ENCODE results near the gene ACKR2. TPM values are rescaled to one million over a fixed set of nuclear protein-coding genes. Genes with fewer than 3 reads are reported as not detected.

Gene ACKR2
- total and polyA plus RNA-seq, 2 donors = 5.7 to 6.8 TPM

GRCh38 chr3:42886294-42886822 is 77.1 kb downstream of the ACKR2 start:
- H3K27ac ChIP-seq (ENCODE audit: low read depth) = no peak overlapping the region
- no peak overlapping the region for H3K4me3 ChIP-seq (ENCODE audit: low read depth, low read length)
- H3K36me3 ChIP-seq (ENCODE audit: insufficient read depth) = no peaks in the 10 kb centered on the region
- WGBS = 60% methylated on average over 1 of the region's 1 CpG
- H3K4me1 ChIP-seq (ENCODE audit: insufficient read depth) = no peaks in the 10 kb centered on the region
- DNase-seq (ENCODE audit: extremely low spot score) = no peak

GRCh38 chr3:42887084-42887483 is 77.8 kb downstream of the ACKR2 start:
- Histone ChIP-seq H3K4me3 (ENCODE audit: low read depth, low read length) (no peak overlapping the region), H3K4me1 (ENCODE audit: insufficient read depth) (no peaks in the 10 kb centered on the region), H3K36me3 (ENCODE audit: insufficient read depth) (no peaks in the 10 kb centered on the region), H3K27ac (ENCODE audit: low read depth) (no peak overlapping the region)
- no peak for DNase-seq (ENCODE audit: extremely low spot score)
- WGBS = 81% methylated on average over 3 of the region's 3 CpGs

DNA sequence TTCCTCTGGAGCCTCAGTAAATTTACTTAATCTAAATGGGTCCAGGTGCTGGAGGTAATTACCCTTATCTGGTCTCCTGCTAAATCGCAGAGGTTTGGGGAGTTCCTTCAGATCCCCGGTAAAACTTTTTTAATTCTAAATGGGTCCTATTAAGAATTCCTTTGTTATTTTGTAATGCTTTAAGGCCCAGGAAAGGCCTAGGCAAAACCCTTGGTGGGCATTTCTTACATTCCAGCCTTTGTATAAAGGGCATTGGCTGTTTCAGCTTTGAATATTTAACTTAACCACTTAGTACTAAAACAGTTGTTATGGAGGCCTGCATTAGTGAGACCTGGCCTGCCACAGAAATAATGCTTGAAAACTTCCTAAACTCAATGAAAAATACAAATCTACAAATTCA is 81.8 kb downstream of the ACKR2 start:
- 52% methylated on average over 2 of the region's 2 CpGs for WGBS

GRCh38 chr3:42892169-42892568 is 82.9 kb downstream of the ACKR2 start:
- H3K4me3 ChIP-seq (ENCODE audit: low read depth, low read length) = no peak overlapping the region
- WGBS = 84% methylated on average over 1 of the region's 1 CpG
- DNase-seq (ENCODE audit: extremely low spot score) = no peak
- H3K27ac ChIP-seq (ENCODE audit: low read depth) = no peak overlapping the region
- no peaks in the 10 kb centered on the region for H3K4me1 ChIP-seq (ENCODE audit: insufficient read depth)
- no peaks in the 10 kb centered on the region for H3K36me3 ChIP-seq (ENCODE audit: insufficient read depth)

More for the DNA sequence above, 81.8 kb downstream of the ACKR2 start:
- no peak for DNase-seq (ENCODE audit: extremely low spot score)
- Histone ChIP-seq H3K27ac (ENCODE audit: low read depth) (no peak overlapping the region), H3K4me1 (ENCODE audit: insufficient read depth) (no peaks in the 10 kb centered on the region), H3K4me3 (ENCODE audit: low read depth, low read length) (no peak overlapping the region), H3K36me3 (ENCODE audit: insufficient read depth) (no peaks in the 10 kb centered on the region)

- no peak overlapping the region for H3K4me3 ChIP-seq (ENCODE audit: low read depth, low read length)
- H3K4me1 ChIP-seq (ENCODE audit: insufficient read depth) = no peaks in the 10 kb centered on the region
- DNase-seq (ENCODE audit: extremely low spot score) = no peak
- no peak overlapping the region for H3K27ac ChIP-seq (ENCODE audit: low read depth)
- no peaks in the 10 kb centered on the region for H3K36me3 ChIP-seq (ENCODE audit: insufficient read depth)
- WGBS = 84% methylated on average over 1 of the region's 1 CpG
Observed at GRCh38 chr3:42892807-42893206, 83.6 kb downstream of the ACKR2 start.

GRCh38 chr3:42894698-42895579 is 85.7 kb downstream of the ACKR2 start:
- 76% methylated on average over 3 of the region's 3 CpGs for WGBS
- DNase-seq (ENCODE audit: extremely low spot score) = no peak
- Histone ChIP-seq H3K36me3 (ENCODE audit: insufficient read depth) (no peaks in the 10 kb centered on the region), H3K4me1 (ENCODE audit: insufficient read depth) (no peaks in the 10 kb centered on the region), H3K27ac (ENCODE audit: low read depth) (no peak overlapping the region), H3K4me3 (ENCODE audit: low read depth, low read length) (no peak overlapping the region)

DNA sequence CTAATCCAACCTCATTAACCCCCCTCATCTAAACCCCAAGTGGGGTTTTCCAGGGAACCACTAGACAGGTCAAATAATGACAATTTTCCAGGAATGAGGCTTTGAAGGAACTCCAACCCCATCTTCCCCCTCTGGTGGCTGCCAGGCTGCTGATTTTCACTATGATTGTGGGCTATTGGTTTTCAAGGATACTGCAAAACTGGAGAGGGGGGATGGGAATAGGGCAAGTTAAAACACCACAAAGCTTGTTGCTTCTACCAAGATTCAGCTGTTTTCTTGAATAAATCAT is 86.3 kb downstream of the ACKR2 start:
- DNase-seq (ENCODE audit: extremely low spot score) = no peak
- Histone ChIP-seq H3K36me3 (ENCODE audit: insufficient read depth) (no peaks in the 10 kb centered on the region), H3K4me1 (ENCODE audit: insufficient read depth) (no peaks in the 10 kb centered on the region), H3K4me3 (ENCODE audit: low read depth, low read length) (no peak overlapping the region), H3K27ac (ENCODE audit: low read depth) (no peak overlapping the region)

DNA sequence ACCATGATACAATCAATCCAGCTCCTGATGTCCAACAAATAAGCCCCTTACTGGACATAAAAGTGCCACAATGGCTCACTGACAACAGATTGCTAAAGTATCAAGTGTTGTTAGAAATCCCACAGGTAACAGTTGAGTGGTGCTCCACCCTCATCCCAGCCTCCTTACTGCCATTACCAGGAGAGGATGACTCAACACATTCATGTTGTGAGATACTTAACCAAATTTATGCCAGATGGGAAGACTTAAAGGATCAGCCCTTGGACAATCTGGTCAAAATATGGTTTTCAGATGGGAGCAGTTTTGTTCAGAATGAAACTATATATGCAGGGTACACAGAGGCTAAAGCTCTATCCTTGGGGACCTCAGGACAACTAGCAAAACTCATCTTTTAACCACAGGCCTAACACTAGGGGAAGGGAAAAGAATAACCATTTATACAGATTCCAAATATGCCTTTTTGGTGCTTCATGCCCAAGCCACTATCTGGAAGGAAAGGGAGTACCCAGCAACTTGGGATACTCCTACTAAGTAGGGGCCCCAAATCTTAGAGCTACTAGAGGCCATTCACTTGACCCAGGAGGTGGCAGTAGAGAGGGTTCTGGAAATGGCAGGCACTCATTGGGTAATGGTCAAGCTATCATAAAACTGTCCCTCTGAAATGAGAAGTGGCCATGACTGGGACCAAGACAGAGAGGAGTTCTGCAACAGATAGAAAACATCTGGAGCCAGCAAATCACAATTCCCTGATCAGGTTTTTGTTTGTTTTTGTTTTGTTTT is 89.8 kb downstream of the ACKR2 start:
- Histone ChIP-seq H3K27ac (ENCODE audit: low read depth) (no peak overlapping the region), H3K4me3 (ENCODE audit: low read depth, low read length) (no peak overlapping the region), H3K36me3 (ENCODE audit: insufficient read depth) (no peaks in the 10 kb centered on the region), H3K4me1 (ENCODE audit: insufficient read depth) (no peaks in the 10 kb centered on the region)
- DNase-seq (ENCODE audit: extremely low spot score) = no peak

- WGBS = 67% methylated on average over 8 of the region's 8 CpGs
- DNase-seq (ENCODE audit: extremely low spot score) = no peak
- no peak overlapping the region for H3K4me3 ChIP-seq (ENCODE audit: low read depth, low read length)
- no peak overlapping the region for H3K27ac ChIP-seq (ENCODE audit: low read depth)
- H3K4me1 ChIP-seq (ENCODE audit: insufficient read depth) = no peaks in the 10 kb centered on the region
- H3K36me3 ChIP-seq (ENCODE audit: insufficient read depth) = no peaks in the 10 kb centered on the region
Observed at GRCh38 chr3:42900226-42901072, 91.2 kb downstream of the ACKR2 start.

DNA sequence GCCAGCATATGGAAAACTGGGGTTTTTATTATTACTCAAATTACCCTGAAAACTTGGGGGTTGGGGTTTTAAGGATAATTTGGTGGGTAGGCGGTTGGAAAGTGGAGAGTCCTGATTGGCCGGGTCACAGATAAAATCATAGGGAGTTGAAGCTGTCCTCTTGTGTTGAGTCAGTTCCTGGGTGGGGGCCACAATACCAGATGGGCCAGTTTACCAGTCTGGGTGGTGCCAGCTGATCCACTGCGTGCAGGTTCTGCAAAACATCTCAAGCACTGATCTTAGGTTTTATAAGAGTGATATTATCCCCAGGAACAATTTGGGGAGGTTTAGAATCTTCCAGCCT is 91.8 kb downstream of the ACKR2 start:
- Histone ChIP-seq H3K27ac (ENCODE audit: low read depth) (no peak overlapping the region), H3K4me3 (ENCODE audit: low read depth, low read length) (no peak overlapping the region), H3K36me3 (ENCODE audit: insufficient read depth) (no peaks in the 10 kb centered on the region), H3K4me1 (ENCODE audit: insufficient read depth) (no peaks in the 10 kb centered on the region)
- WGBS = 55% methylated on average over 3 of the region's 3 CpGs
- no peak for DNase-seq (ENCODE audit: extremely low spot score)

DNA sequence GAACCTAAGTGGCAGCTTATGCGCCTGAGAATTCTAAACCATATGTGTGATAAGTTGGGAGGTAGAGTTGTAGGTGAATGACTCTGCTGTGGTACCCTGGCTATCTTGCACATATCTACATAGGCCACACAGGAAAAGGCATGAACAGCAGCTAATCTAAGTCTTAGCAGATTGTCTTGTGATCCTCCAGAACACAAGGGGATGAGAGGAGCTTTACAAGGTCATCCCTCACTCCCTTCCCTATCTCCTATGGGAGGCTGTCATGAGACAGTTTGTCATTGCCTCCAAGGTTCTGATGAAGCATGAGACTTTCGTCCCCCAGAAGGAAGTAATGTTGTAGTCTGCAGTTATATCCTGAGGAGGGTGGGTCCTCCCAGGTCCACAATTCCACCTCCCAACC is 93.0 kb downstream of the ACKR2 start:
- H3K4me3 ChIP-seq (ENCODE audit: low read depth, low read length) = no peak overlapping the region
- H3K4me1 ChIP-seq (ENCODE audit: insufficient read depth) = no peaks in the 10 kb centered on the region
- WGBS = 85% methylated on average over 2 of the region's 2 CpGs
- no peak for DNase-seq (ENCODE audit: extremely low spot score)
- H3K27ac ChIP-seq (ENCODE audit: low read depth) = no peak overlapping the region
- no peaks in the 10 kb centered on the region for H3K36me3 ChIP-seq (ENCODE audit: insufficient read depth)

GRCh38 chr3:42904076-42904475 is 94.8 kb downstream of the ACKR2 start:
- WGBS = 93% methylated on average over 1 of the region's 1 CpG
- no peak for DNase-seq (ENCODE audit: extremely low spot score)
- Histone ChIP-seq H3K4me3 (ENCODE audit: low read depth, low read length) (no peak overlapping the region), H3K36me3 (ENCODE audit: insufficient read depth) (no peaks in the 10 kb centered on the region), H3K27ac (ENCODE audit: low read depth) (no peak overlapping the region), H3K4me1 (ENCODE audit: insufficient read depth) (no peaks in the 10 kb centered on the region)

DNA sequence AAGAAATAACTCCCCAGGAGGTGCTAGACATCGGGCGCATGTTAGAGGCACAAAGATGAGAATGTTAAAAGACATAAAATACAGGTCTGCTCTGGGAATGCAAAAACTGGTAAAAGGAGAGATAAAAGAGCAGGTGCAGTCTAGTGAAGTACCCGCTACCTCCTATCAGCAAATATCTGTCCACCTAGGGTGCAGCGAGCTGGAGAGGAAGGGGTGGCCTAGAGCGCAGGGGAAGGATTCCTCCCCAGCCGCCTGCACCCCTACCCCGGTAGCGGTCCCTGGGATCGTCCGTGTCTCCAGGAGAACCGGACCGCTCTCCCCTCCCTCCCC is 96.5 kb downstream of the ACKR2 start:
- Histone ChIP-seq H3K27ac (ENCODE audit: low read depth) (no peak overlapping the region), H3K36me3 (ENCODE audit: insufficient read depth) (no peaks in the 10 kb centered on the region), H3K4me1 (ENCODE audit: insufficient read depth) (no peaks in the 10 kb centered on the region), H3K4me3 (ENCODE audit: low read depth, low read length) (peak overlapping the region; percentile 66)
- no peak for DNase-seq (ENCODE audit: extremely low spot score)
- 9% methylated on average over 12 of the region's 12 CpGs for WGBS

All from urinary bladder (tissue), 4 donors.